Medulla oblongata (tissue), 1 donor: ENCODE data around the gene MYO1C.
A peak's percentile ranks its signal among the peaks of the same experiment; 100 is the strongest.
"Not testable (repeated sequence)": the region's sequence is repeated elsewhere in the genome, so short reads cannot be mapped to it uniquely, and the experiment has no call there.

Experiments
- DNase-seq: peaks from one replicate; pipeline ENCODE4 v3.0.0-alpha.2; 2015; ENCODE audit errors: extremely low spot score

Gene MYO1C

GRCh38 chr17:1462164-1463112 is 30.0 kb downstream of the MYO1C start:
- DNase-seq = no peak

GRCh38 chr17:1461198-1461944 is 31.1 kb downstream of the MYO1C start:
- no peak for DNase-seq

GRCh38 chr17:1460233-1460632 is 32.3 kb downstream of the MYO1C start:
- DNase-seq = no peak

- DNase-seq = peak; percentile 98
Measured at GRCh38 chr17:1455797-1456599, 36.5 kb downstream of the MYO1C start, which contains the start of gene CRK. TSS of gene CRK (minus strand) at chr17:1456232. CDS start at chr17:1456117, 115 bp downstream.

GRCh38 chr17:1455291-1455796 is 37.1 kb downstream of the MYO1C start:
- peak; percentile 55 for DNase-seq

- DNase-seq = no peak
Measured at GRCh38 chr17:1454541-1454940, 37.9 kb downstream of the MYO1C start.

- not testable (repeated sequence) for DNase-seq
Measured at GRCh38 chr17:1453694-1454093, 38.8 kb downstream of the MYO1C start.

- DNase-seq = no peak
Measured at GRCh38 chr17:1452836-1453235, 39.6 kb downstream of the MYO1C start.

- not testable (repeated sequence) for DNase-seq
Measured at GRCh38 chr17:1450261-1450660, 42.2 kb downstream of the MYO1C start.

- DNase-seq = no peak
Measured at GRCh38 chr17:1449412-1449967, 43.0 kb downstream of the MYO1C start.

- no peak for DNase-seq
Measured at GRCh38 chr17:1447052-1447451, 45.4 kb downstream of the MYO1C start.

GRCh38 chr17:1446201-1446600 is 46.3 kb downstream of the MYO1C start:
- no peak for DNase-seq

GRCh38 chr17:1445695-1446094 is 46.8 kb downstream of the MYO1C start:
- not testable (repeated sequence) for DNase-seq

- DNase-seq = not testable (repeated sequence)
Measured at GRCh38 chr17:1442721-1443120, 49.8 kb downstream of the MYO1C start.

GRCh38 chr17:1442187-1442586 is 50.3 kb downstream of the MYO1C start:
- DNase-seq = no peak

GRCh38 chr17:1440921-1441320 is 51.6 kb downstream of the MYO1C start:
- DNase-seq = no peak

- no peak for DNase-seq
Measured at GRCh38 chr17:1438593-1439083, 53.8 kb downstream of the MYO1C start.

GRCh38 chr17:1435326-1435725 is 57.2 kb downstream of the MYO1C start:
- DNase-seq = no peak

GRCh38 chr17:1434150-1434549 is 58.3 kb downstream of the MYO1C start:
- no peak for DNase-seq

- DNase-seq = no peak
Measured at GRCh38 chr17:1431631-1432104, 60.8 kb downstream of the MYO1C start.
